ENCODE measurements around the gene PCDH1.

DNA sequence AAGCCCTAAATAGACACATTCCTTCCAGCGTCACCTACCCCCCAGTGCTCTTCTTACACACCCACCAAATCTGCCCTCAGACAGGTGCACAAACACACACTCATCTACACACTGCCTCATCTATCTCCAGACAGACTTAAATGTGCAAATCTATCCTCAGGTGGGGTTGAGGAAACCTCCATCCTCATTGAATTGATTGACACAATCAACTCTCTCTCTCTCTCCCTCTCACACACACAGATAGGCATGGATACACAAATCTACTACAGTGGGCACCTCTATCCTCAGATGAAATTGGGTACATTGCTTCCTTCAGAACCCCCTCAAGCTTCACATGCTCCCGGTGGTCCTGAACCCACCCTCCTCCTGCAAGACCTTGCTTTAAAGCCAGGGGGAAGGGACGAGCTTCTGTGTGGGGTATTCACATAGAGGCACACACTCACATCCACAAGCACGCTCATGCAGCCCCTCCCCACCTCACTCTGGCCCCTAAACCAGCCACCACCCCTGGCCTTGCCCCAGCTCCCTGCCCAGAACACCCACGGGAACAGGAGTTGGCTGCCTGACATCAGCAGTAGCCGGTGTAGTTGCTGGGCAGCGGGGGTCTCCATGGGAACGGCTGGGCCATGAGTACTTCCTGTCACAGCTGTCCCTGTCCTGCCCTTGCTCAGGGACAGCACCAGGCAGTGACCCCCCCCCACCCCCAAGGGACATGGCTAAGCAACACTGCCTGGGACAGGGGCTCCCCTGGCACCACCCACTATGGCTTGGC, 22.8 kb downstream of the PCDH1 start:
- no peak for TF ChIP-seq CTCF (IDR thresholded peaks at IDR 0.05)
- TF ChIP-seq EP300 (IDR thresholded peaks at IDR 0.05) = no peak
- no peak for TF ChIP-seq POLR2AphosphoS5 (IDR thresholded peaks at IDR 0.05)
- no peak for TF ChIP-seq POLR2A (IDR thresholded peaks at IDR 0.05)
